DMS53 treated with DMSO at 0.1 percent for 48 hours (cell line): ENCODE measurements around the gene LRIT2.

Source experiments
- DNase-seq: peaks from one replicate; lab custom pipeline; 2025; ENCODE audit not compliant: unreplicated experiment; lab: John Stamatoyannopoulos, UW

Gene LRIT2

GRCh38 chr10:84208023-84208422, 17.3 kb downstream of the LRIT2 start:
- no peak for DNase-seq

GRCh38 chr10:84205853-84206525, 19.4 kb downstream of the LRIT2 start:
- no peak for DNase-seq

GRCh38 chr10:84205049-84205852, 20.1 kb downstream of the LRIT2 start:
- DNase-seq = peak; percentile 65

- DNase-seq = no peak
Observed at GRCh38 chr10:84204610-84205009, 20.7 kb downstream of the LRIT2 start.

- no peak for DNase-seq
Observed at GRCh38 chr10:84204122-84204521, 21.2 kb downstream of the LRIT2 start.

- no peak for DNase-seq
Observed at GRCh38 chr10:84202349-84202748, 23.0 kb downstream of the LRIT2 start.

- DNase-seq = no peak
Observed at GRCh38 chr10:84201682-84202081, 23.7 kb downstream of the LRIT2 start.

GRCh38 chr10:84201244-84201606, 24.1 kb downstream of the LRIT2 start:
- DNase-seq = no peak

- no peak for DNase-seq
Observed at GRCh38 chr10:84200537-84201243, 24.7 kb downstream of the LRIT2 start.

- DNase-seq = no peak
Observed at GRCh38 chr10:84198206-84198915, 27.0 kb downstream of the LRIT2 start.

- no peak for DNase-seq
Observed at GRCh38 chr10:84197643-84198042, 27.7 kb downstream of the LRIT2 start.

- no peak for DNase-seq
Observed at GRCh38 chr10:84196941-84197340, 28.4 kb downstream of the LRIT2 start.

- peak; percentile 78 for DNase-seq
Observed at GRCh38 chr10:84196083-84196482, 29.3 kb downstream of the LRIT2 start.

GRCh38 chr10:84195044-84195830, 30.1 kb downstream of the LRIT2 start:
- DNase-seq = peak; percentile 11

- peak; percentile 29 for DNase-seq
Observed at GRCh38 chr10:84194424-84195043, 30.8 kb downstream of the LRIT2 start, which contains the start of gene CDHR1. TSS of gene CDHR1 (plus strand) at chr10:84194537. CDS start at chr10:84194761, 224 bp downstream.

GRCh38 chr10:84193846-84194423, 31.4 kb downstream of the LRIT2 start:
- DNase-seq = no peak

- no peak for DNase-seq
Observed at GRCh38 chr10:84193327-84193726, 32.0 kb downstream of the LRIT2 start.

- DNase-seq = no peak
Observed at GRCh38 chr10:84191106-84191505, 34.2 kb downstream of the LRIT2 start.

- DNase-seq = no peak
Observed at GRCh38 chr10:84190621-84191020, 34.7 kb downstream of the LRIT2 start.

GRCh38 chr10:84188815-84189214, 36.5 kb downstream of the LRIT2 start:
- DNase-seq = no peak
